Brain microvascular endothelial cell (primary cell): ENCODE measurements around the gene ZNF638.

ENCODE experiments used
- DNase-seq: peaks from one replicate; pipeline ENCODE4 v3.0.0-alpha.2; 2020
- H3K27ac ChIP-seq: fragments of 250-450 bp; sonication (Bioruptor Pico); 2 replicates; pipeline ENCODE4 v1.5.1; 2020; ENCODE audit warnings: mild to moderate bottlenecking, moderate library complexity
- H3K27me3 ChIP-seq: fragments of 250-450 bp; sonication (Bioruptor Pico); replicated peaks from 2 replicates; pipeline ENCODE4 v1.5.1; 2020; ENCODE audit warnings: mild to moderate bottlenecking
- H3K36me3 ChIP-seq: fragments of 250-450 bp; sonication (Bioruptor Pico); replicated peaks from 2 replicates; pipeline ENCODE4 v1.5.1; 2020; ENCODE audit warnings: mild to moderate bottlenecking
- H3K4me3 ChIP-seq: 2 replicates; pipeline ENCODE4 v1.5.1; 2011; ENCODE audit warnings: low read depth, mild to moderate bottlenecking, control low read depth, low read length, moderate library complexity
- in situ Hi-C: cut with HindIII; loops from 2 replicates; pipeline ENCODE4 v1.10.0; 2017; ENCODE audit warnings: low sequenced_read_pairs, low pct_ligation_motif_present
- TF ChIP-seq, protein P1 (sequence below): IDR thresholded peaks from 2 replicates; pipeline ENCODE4 v1.5.1; 2011; ENCODE audit warnings: low read depth, mild to moderate bottlenecking, moderate library complexity, low read length, control low read depth, inconsistent platforms; ENCODE audit errors: missing control alignments

Gene ZNF638

DNA sequence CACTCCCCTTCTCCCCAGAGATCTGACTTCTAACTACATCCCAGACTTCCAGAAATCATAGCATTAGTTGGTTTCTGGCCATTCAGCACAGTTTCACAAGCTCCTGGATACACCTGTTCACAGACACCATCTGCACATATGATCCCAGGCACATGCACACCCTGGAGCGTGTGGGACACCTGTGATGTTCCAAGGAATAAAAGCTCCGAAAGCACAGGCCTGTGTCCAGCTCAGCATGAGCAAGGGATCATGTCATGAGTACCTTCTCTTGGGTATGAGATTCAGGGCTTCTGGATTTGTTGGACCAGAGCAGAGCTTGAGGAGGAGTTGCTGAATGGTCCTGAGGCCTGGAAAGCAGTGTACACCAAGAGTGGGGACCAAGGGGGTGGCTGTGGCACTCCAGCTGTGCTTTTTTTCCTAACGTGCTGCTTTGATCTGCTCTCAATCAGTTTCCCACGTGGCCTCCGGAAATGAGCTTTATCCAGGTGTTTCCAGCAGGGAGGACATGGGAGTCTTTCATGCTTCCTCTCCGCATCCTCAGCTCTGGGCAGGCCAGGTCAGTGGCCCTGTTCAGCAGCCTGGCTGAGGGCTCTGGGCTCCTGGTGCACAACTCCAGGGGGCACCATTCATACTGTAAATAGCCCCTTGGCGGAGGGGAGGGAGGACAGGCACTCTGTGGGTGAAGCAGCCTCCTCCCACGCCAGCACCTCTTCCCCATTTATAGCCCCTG is 123.6 kb downstream of the ZNF638 start:
- Histone ChIP-seq H3K4me3 (no peak overlapping the region), H3K27ac (no peak overlapping the region), H3K36me3 (no peaks in the 10 kb centered on the region), H3K27me3 (no peaks in the 10 kb centered on the region)
- TF ChIP-seq, protein P1, sequence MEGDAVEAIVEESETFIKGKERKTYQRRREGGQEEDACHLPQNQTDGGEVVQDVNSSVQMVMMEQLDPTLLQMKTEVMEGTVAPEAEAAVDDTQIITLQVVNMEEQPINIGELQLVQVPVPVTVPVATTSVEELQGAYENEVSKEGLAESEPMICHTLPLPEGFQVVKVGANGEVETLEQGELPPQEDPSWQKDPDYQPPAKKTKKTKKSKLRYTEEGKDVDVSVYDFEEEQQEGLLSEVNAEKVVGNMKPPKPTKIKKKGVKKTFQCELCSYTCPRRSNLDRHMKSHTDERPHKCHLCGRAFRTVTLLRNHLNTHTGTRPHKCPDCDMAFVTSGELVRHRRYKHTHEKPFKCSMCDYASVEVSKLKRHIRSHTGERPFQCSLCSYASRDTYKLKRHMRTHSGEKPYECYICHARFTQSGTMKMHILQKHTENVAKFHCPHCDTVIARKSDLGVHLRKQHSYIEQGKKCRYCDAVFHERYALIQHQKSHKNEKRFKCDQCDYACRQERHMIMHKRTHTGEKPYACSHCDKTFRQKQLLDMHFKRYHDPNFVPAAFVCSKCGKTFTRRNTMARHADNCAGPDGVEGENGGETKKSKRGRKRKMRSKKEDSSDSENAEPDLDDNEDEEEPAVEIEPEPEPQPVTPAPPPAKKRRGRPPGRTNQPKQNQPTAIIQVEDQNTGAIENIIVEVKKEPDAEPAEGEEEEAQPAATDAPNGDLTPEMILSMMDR, result peak; percentile 10
- no peak for DNase-seq
- in situ Hi-C loops, result no loop called here

DNA sequence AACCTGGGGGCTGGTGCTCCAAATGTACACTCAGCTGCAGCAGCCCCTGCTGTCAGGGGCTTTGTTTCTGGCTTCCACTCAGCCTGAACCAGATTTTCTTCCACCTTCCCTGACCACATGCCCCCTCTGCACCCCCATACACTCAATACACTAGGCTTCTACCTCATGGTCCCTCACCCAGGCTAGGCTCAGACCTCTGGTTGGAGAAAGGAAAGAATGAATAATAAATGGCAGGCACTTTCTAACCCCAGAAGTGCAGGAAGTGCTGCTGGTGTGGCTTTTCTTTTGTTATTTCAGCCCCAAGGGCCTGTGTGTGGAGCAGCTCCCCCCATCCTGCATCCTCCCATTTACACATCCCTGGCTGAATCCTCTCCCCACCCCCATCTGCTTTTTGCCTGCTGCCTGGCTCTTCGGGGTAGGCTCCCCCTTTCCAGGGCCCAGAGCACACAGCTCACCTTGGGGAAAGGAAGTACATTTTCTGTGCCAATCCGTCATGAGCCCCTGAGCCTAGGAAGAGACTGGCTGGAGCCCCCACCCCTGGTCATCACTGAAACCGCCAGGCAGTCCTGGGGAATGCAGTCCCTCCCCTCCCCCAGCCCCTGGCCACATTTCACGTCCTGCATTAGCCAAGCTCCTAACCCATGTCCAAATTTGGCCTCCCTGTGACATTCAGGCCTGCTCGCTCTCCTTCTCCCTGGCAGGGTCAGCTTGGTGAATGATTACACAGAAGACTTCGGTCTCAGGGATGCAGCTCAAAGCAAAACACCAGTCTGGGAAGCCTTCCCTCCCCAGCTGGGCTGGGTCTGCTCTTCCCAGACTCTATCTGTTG is 124.4 kb downstream of the ZNF638 start:
- in situ Hi-C loops, result no loop called here
- DNase-seq, result no peak
- TF ChIP-seq, protein P1, result no peak

DNA sequence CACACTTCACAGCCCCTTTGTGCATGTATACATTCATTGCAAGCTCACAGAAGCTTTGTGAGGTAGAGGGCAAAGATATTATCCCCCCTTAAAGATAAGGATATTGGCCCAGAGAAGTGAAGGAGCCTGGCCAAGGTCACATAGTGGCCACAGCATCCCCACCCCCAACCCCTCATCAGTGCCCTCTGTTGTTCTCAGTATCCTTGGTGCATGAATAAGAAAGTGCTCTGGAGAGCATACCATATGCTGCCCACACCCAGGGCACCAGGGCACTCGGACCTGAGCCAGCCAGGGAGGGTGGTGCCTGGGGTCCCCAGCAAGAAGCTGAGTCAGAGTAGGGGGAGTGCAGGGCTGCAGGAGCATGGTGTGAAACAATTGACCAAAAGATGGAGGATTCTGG is 125.0 kb downstream of the ZNF638 start:
- in situ Hi-C loops, result no loop called here
- Histone ChIP-seq H3K4me3 (no peak overlapping the region), H3K27ac (no peak overlapping the region), H3K36me3 (no peaks in the 10 kb centered on the region), H3K27me3 (no peaks in the 10 kb centered on the region)
- DNase-seq, result no peak
- TF ChIP-seq, protein P1, result no peak

More for the DNA sequence above, 124.4 kb downstream of the ZNF638 start:
- Histone ChIP-seq H3K27me3 (no peaks in the 10 kb centered on the region), H3K27ac (no peak overlapping the region), H3K4me3 (no peak overlapping the region), H3K36me3 (no peaks in the 10 kb centered on the region)

DNA sequence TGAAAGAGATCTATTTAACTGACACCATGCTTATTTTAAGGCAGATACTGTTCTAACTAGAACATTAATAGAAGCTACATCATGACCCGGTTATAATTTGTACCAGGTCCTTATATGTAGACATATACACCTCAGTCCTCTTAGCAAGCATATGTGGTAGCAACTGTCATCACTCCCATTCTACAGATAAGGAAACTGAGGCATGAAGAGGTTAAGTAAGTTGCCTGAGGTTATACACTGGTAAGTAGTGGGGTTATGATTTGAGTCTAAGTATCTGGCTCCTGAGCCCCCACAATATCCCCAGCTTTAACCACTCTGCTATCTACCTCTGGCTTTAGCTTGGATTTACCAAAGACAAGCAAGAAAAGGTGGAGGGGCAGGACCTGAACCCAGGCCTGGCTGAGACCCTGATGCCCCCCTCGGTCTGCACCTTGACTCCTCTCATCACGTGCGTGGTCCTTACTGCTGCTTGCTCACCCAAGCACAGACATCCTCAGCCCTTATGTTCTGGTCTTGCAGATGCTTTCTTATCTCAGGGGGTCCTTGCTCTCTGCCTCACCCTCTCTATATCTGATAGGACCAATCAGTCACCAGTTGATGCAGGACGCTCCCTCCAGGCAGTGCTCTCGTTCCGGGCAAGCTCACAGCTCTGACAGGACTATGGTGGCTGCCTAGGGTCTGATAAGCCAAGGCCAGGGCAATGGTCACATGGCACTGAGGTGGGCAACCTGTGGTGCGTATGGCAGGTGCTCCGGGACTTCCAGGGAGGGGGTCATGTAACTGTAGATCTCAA is 125.7 kb downstream of the ZNF638 start:
- in situ Hi-C loops, result no loop called here
- no peaks in the 10 kb centered on the region for H3K36me3 ChIP-seq

DNA sequence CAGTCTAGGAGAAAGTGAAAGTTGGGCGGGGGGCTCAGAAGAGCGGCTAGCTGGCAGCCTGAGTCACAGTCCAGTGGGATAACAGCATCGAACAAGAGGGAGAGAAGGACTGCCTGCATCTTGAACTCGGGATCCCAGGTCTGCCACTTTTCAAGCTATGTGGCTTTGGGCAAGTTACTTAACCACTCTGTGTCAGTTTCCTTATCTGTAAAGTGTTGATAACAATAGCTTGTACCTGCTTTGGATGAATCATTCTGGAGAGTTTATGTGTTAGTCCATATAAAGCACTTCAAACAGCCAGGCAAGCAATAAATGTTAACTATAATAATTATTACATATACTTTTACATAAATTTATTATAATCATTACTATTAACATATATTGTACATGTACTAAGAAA is 126.3 kb downstream of the ZNF638 start:
- no peaks in the 10 kb centered on the region for H3K27me3 ChIP-seq
- TF ChIP-seq, protein P1, result no peak
- no peak overlapping the region for H3K4me3 ChIP-seq
- in situ Hi-C loops, result no loop called here
- H3K36me3 ChIP-seq, result no peaks in the 10 kb centered on the region
- DNase-seq, result no peak
- H3K27ac ChIP-seq, result peak overlapping the region; percentile 29

More for the DNA sequence above, 125.7 kb downstream of the ZNF638 start:
- TF ChIP-seq, protein P1, result no peak
- Histone ChIP-seq H3K27me3 (no peaks in the 10 kb centered on the region), H3K27ac (no peak overlapping the region), H3K4me3 (no peak overlapping the region)
- no peak for DNase-seq
